Measurements from ENCODE around the gene RAB10.
"Not testable (repeated sequence)": the region's sequence is repeated elsewhere in the genome, so short reads cannot be mapped to it uniquely, and the experiment has no call there.

Gene RAB10

DNA sequence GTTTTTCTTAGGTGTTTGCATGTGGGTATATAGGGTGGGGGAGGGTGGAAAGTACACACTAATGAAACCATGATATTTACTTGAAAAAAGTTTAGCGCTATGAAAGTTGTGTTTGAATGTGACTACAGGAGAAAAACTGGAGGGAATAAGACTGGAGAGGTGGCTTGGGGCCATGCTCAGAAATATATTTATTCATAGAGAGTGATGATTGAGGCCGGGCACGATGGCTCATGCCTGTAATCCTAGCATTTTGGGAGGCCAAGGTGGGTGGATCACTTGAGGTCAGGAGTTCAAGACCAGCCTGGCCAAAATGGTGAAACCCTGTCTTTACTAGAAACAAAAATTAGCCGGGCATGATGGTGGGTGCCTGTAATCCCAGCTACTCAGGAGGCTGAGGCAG, 55.0 kb downstream of the RAB10 start:
- not testable (repeated sequence) for DNase-seq (ENCODE audit: low spot score)

DNA sequence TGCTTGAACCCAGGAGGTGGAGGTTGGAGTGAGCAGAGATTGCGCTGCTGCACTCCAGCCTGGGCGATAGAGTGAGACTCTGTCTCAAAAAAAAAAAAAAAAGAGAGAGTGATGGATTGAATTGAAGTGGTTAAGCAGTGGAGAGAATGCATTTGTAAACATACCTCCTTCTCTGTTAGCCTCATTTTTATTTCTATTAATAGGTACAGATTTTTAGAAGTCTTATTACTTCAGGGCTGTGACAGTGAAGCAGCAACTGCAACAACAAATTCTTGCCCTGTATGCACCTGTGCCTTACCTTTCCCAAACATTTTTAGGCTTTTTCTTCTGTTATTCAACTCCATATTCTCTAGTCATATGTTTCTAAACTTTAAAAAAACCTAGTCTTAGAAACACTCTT, 55.5 kb downstream of the RAB10 start:
- DNase-seq (ENCODE audit: low spot score), result no peak

GRCh38 chr2:26095758-26096157, 61.9 kb downstream of the RAB10 start:
- DNase-seq (ENCODE audit: low spot score), result no peak

- DNase-seq (ENCODE audit: low spot score), result no peak
These were observed 66.0 kb downstream of the RAB10 start for GRCh38 chr2:26099933-26100332.

GRCh38 chr2:26100384-26100783, 66.5 kb downstream of the RAB10 start:
- no peak for DNase-seq (ENCODE audit: low spot score)

- no peak for DNase-seq (ENCODE audit: low spot score)
These were observed 69.9 kb downstream of the RAB10 start for GRCh38 chr2:26103752-26104151.

- not testable (repeated sequence) for DNase-seq (ENCODE audit: low spot score)
These were observed 74.8 kb downstream of the RAB10 start for GRCh38 chr2:26108701-26109100.

DNA sequence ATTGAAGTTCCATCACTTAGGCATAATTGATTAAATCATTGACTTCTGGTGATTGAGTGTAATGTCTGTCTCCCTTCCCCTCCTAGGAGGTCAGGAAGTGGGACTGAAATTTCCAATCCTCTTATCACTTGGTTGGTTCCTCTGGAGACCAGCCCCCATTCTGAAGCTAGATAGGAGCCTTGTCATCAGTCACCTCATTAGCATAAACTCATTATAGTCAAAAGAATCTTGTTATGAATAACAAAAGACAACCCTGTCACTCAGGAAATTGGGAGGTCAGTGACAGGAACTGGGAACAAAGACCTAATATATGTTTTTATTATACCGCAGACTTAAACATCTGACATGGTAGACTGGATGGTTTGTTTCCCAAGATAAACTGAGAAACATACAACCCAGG, 78.3 kb downstream of the RAB10 start:
- no peak for DNase-seq (ENCODE audit: low spot score)

- DNase-seq (ENCODE audit: low spot score), result no peak
These were observed 80.3 kb downstream of the RAB10 start for GRCh38 chr2:26114151-26114550.

DNA sequence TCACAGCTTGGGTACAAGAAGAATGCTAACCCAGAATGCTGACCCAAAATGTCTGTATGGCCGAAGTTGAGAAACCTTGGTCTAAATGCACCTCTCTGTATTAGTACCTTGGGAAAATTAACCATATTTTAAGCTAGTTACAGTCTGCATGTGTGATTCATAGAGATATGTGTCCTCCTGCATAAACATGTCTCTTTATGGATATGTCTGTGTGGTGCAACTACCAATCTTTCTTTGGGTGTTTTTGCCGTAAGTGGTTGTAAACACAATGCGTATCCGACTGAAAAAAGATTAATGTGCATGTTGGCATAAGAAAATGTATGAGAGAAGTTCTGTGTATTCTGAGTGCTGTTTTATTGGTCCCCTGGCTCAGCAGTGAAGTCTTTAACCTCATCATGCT, 84.8 kb downstream of the RAB10 start:
- DNase-seq (ENCODE audit: low spot score), result no peak

GRCh38 chr2:26119521-26119920, 85.6 kb downstream of the RAB10 start:
- no peak for DNase-seq (ENCODE audit: low spot score)

DNA sequence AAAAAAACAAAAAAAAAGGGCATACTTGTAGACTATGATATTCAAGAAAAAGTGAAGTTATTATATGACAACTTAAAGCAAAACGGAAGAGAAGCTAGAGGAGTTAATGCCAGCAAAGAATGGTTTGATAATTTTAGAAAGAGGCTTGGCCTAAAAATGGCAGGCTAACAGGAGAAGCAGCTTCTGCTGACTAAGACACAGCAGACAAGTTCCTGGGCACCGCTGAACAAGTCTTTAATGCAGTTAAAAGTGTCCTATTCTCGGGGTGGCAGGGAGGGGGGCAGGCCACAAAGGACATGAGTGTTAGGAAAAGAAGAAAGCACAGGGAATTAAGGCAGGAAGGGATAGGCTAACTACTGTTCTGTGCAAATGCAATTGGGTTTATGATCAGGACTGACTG, 88.7 kb downstream of the RAB10 start:
- DNase-seq (ENCODE audit: low spot score), result no peak

- peak; percentile 55 for DNase-seq (ENCODE audit: low spot score)
These were observed 89.5 kb downstream of the RAB10 start for GRCh38 chr2:26123426-26123825.

DNA sequence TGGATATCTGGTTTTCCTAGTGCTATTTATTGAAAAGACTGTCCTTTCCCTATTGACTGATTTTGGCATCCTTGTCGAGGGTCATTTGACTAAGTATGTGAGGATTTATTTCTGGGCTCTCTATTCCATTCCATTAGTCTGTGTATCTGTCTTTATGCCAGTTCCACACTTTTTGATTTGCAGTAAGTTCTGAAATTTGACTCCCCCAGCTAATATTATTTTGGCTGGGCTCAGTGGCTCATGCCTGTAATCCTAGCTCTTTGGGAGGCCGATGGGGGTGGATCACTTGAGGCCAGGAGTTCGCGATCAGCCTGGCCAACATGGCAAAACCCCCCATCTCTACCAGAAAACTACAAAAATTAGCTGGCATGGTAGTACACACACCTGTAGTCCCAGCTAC, 92.2 kb downstream of the RAB10 start:
- DNase-seq (ENCODE audit: low spot score), result no peak

GRCh38 chr2:26128176-26128575, 94.3 kb downstream of the RAB10 start:
- DNase-seq (ENCODE audit: low spot score), result no peak

DNA sequence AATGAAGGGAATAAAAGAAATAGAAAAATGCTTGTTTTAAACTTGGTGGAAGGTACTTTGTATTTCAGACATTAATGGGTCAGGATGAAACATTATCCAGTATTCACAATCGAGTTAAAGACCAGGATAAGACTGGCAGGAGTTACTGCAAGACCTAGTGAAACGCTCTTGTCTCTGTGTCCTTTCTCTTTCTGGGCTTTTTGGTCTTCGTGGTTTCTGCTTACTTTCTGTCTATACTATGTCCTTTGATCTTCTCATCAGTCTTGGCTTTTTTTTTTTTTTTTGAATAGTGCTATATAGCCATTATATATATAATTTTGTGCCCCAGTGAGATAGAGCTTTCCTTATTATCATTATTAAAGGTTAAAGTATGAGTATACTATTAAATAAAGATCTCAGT, 96.9 kb downstream of the RAB10 start:
- no peak for DNase-seq (ENCODE audit: low spot score)

DNA sequence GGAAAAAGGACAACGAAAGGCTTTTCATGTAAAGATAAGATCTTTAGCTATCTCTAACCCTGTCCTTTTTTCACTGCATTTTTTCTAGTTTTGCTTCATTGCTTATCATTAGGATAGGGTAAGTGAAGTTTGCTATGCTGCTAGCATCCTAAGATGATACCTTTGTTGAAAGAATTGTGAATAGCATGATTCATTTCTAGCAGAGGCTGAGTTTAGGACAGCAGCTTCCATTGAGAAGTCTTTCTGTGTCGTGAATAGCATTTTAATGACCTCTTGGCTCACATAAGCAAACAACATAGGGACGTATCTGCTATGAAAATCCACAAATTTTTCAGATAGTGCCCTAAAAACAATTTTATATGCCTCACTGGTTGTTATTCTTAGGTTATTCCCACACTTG, 102.6 kb downstream of the RAB10 start:
- no peak for DNase-seq (ENCODE audit: low spot score)

DNA sequence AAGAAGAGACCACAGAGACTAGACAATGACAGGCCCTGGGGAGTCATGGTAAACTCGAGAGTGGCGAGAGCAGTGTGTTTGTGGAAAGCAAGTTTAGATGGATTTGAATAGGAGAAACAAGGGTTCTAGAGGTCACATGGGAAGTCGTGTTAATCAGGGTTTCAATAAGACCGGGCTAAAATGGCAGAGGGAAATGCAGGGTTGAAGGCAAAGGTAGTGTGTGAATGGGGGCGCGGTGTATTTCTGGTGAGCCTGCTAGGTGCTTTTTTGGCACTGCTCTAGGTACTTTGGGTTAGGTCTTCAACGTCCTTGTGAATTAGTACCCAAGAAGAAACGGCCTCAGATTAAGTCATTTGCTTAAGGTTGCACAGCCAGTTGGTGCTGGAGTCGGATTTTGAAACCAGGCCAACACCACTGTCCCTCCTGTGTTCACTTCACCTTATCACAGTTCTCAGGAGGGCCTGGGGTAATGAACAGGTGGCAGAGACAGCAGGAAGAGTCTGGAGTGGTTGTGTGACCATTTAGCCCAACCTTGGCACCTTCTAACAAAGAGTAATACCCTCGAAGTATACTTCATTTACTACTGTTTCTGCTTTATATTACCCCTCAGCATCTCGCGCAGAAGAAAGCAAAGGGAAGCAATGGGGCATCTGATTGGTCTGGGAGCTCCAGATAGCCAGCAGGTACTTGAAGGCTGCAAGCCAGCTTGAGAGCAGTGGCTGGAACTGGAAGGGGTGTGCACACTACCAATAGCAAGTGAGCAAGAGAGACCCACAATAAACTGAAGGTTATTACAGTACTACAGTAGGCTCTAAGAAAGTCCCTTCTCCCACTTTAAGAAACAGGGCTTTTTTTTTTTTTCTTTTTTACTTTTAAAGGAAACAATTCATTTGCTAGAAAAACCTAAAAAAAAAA, 105.6 kb downstream of the RAB10 start:
- peak; percentile 57 for DNase-seq (ENCODE audit: low spot score)

- no peak for DNase-seq (ENCODE audit: low spot score)
These were observed 107.4 kb downstream of the RAB10 start for GRCh38 chr2:26141145-26141769.

DNA sequence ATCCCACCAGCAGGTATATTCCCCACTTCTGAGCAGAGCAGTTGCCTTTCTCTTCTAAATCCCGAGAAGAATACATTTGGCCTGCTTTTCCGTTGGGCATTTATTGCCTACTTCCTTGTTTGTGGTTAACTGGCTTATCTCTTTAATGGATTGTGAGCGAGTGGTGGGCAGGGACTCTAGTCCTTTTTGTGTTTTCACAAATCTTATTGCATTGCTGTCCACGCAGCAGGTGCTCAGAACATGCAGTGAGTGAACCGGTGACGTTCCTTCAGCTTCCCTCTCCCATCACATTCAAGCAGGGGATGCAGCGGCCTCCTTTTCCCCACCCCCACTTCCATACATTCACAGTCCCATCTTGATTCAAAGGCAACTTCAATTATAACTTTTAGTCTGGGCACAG, 110.1 kb downstream of the RAB10 start:
- DNase-seq (ENCODE audit: low spot score), result no peak

DNA sequence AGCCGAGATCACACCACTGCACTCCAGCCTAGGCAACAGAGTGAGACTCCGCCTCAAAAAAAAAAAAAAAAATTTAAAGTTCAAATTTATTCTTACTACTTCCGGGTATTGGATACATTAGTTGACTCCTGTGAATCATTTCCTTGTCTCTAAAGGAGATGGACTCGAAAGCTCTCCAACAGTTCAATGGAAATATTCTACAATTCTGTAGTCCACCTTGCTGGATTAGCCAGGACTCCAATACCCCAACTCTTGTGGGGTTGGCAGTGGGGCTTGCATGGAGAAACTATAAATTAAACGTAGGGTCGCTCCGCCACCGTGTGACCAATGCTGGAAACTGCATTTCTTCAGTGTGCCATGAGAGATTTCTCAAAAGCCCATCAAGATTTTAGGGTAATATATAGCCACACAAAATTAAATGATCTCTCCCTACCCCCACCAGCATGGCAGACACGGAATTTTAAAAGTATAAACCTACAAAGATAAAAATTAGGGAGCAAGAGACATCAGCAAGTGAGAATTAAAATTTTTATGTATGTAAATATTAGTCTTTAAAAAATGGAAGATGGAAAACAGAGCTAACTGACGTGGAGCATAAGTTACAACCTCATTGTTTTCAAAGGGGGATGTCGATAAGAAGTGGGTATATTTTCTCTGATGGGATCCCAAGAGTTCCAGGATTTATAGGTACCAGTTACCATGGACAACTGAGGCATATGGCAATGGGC, 111.2 kb downstream of the RAB10 start:
- peak; percentile 73 for DNase-seq (ENCODE audit: low spot score)

GRCh38 chr2:26148501-26148900, 114.6 kb downstream of the RAB10 start:
- DNase-seq (ENCODE audit: low spot score), result no peak

GRCh38 chr2:26150243-26150642, 116.4 kb downstream of the RAB10 start:
- DNase-seq (ENCODE audit: low spot score), result no peak
